Mesendoderm (in vitro differentiated cells): ENCODE measurements around the gene AREL1.
A peak's percentile ranks its signal among the peaks of the same experiment; 100 is the strongest.

Experiments used
- DNase-seq: peaks from one replicate; pipeline ENCODE4 v3.0.0; 2013
- H2AK5ac ChIP-seq: 2 replicates; pipeline ENCODE4 v1.6.1; 2013; ENCODE audit warnings: low read length, inconsistent platforms
- H2BK120ac ChIP-seq: 2 replicates; pipeline ENCODE4 v1.6.1; 2013; ENCODE audit warnings: low read depth, mild to moderate bottlenecking, low read length, moderate library complexity, mixed read lengths
- H2BK15ac ChIP-seq: replicated peaks from 2 replicates; pipeline ENCODE4 v1.6.1; 2013; ENCODE audit warnings: low read depth, mild to moderate bottlenecking, moderate library complexity
- H2BK5ac ChIP-seq: 2 replicates; pipeline ENCODE4 v1.6.1; 2013; ENCODE audit warnings: low read length, inconsistent platforms
- H3K18ac ChIP-seq: 2 replicates; pipeline ENCODE4 v1.6.1; 2013; ENCODE audit warnings: mild to moderate bottlenecking, low read length, mixed read lengths
- H3K23ac ChIP-seq: one replicate; pipeline ENCODE4 v1.6.1; 2013; ENCODE audit warnings: low read length
- H3K27ac ChIP-seq: 2 replicates; pipeline ENCODE4 v1.5.1; 2013; ENCODE audit warnings: low read depth, mild to moderate bottlenecking, inconsistent platforms, low read length, moderate library complexity
- H3K27me3 ChIP-seq: 2 replicates; pipeline ENCODE4 v1.6.1; 2013; ENCODE audit warnings: low read length, control low read depth, mild to moderate bottlenecking, inconsistent platforms; ENCODE audit not compliant: insufficient read depth, poor library complexity
- H3K36me3 ChIP-seq: 2 replicates; pipeline ENCODE4 v1.6.1; 2013; ENCODE audit warnings: low read length, inconsistent platforms; ENCODE audit not compliant: control insufficient read depth, insufficient read depth
- H3K4ac ChIP-seq: one replicate; pipeline ENCODE4 v1.6.1; 2013; ENCODE audit warnings: low read depth, mild to moderate bottlenecking, low read length, moderate library complexity
- H3K4me1 ChIP-seq: 2 replicates; pipeline ENCODE4 v1.6.1; 2013; ENCODE audit warnings: low read depth, low read length, inconsistent platforms; ENCODE audit not compliant: control insufficient read depth
- H3K4me2 ChIP-seq: 2 replicates; pipeline ENCODE4 v1.6.1; 2013; ENCODE audit warnings: low read length
- H3K4me3 ChIP-seq: 2 replicates; pipeline ENCODE4 v1.5.1; 2013; ENCODE audit warnings: mild to moderate bottlenecking, low read length
- H3K56ac ChIP-seq: one replicate; pipeline ENCODE4 v1.6.1; 2013; ENCODE audit warnings: low read length
- H3K79me1 ChIP-seq: 2 replicates; pipeline ENCODE4 v1.6.1; 2013; ENCODE audit warnings: low read length, inconsistent platforms
- H3K79me2 ChIP-seq: 2 replicates; pipeline ENCODE4 v1.6.1; 2013; ENCODE audit warnings: mild to moderate bottlenecking, low read length; ENCODE audit not compliant: control insufficient read depth, insufficient read depth
- H3K9ac ChIP-seq: 2 replicates; pipeline ENCODE4 v1.6.1; 2013; ENCODE audit warnings: low read length, inconsistent platforms
- H4K5ac ChIP-seq: one replicate; pipeline ENCODE4 v1.6.1; 2013; ENCODE audit warnings: low read length
- H4K8ac ChIP-seq: one replicate; pipeline ENCODE4 v1.6.1; 2013; ENCODE audit warnings: low read depth, mild to moderate bottlenecking, control low read depth, low read length, moderate library complexity
- WGBS: extraction: QIAGEN DNeasy Blood & Tissue Kit; methylation state at CpG from one replicate; pipeline ENCODE4 v1.1.7; 2013; ENCODE audit warnings: low lambda C conversion rate, missing lambda C conversion rate; ENCODE audit not compliant: insufficient coverage; ENCODE audit errors: extremely low coverage; 5-methylcytosine and 5-hydroxymethylcytosine counted together

The AREL1 gene

GRCh38 chr14:74704656-74705055 lies 8.2 kb downstream of the AREL1 start:
- Histone ChIP-seq H3K4me1 (no peaks in the 10 kb centered on the region), H2BK120ac (no peak overlapping the region), H4K5ac (no peak overlapping the region), H3K23ac (no peak overlapping the region), H4K8ac (no peak overlapping the region), H2AK5ac (no peak overlapping the region), H3K27me3 (no peaks in the 10 kb centered on the region), H3K18ac (no peak overlapping the region), H3K79me1 (peaks cover 14% of the 10 kb centered on the region), H2BK15ac (no peak overlapping the region), H3K79me2 (peaks cover 21% of the 10 kb centered on the region), H3K4me2 (no peak overlapping the region), H3K36me3 (no peaks in the 10 kb centered on the region), H3K9ac (no peak overlapping the region), H3K56ac (no peak overlapping the region), H2BK5ac (no peak overlapping the region), H3K27ac (no peak overlapping the region), H3K4me3 (no peak overlapping the region), H3K4ac (no peak overlapping the region)
- WGBS = no CpG with 5 or more reads among the region's 2 CpGs
- DNase-seq = no peak

GRCh38 chr14:74703043-74703442 lies 9.8 kb downstream of the AREL1 start:
- Histone ChIP-seq H3K79me1 (peaks cover 14% of the 10 kb centered on the region), H2BK5ac (no peak overlapping the region), H3K27ac (no peak overlapping the region), H4K8ac (no peak overlapping the region), H3K4me3 (no peak overlapping the region), H3K4me2 (no peak overlapping the region), H2AK5ac (no peak overlapping the region), H3K4me1 (no peaks in the 10 kb centered on the region), H3K4ac (no peak overlapping the region), H3K27me3 (no peaks in the 10 kb centered on the region), H3K9ac (no peak overlapping the region), H3K36me3 (no peaks in the 10 kb centered on the region), H4K5ac (no peak overlapping the region), H3K79me2 (peaks cover 16% of the 10 kb centered on the region), H3K56ac (no peak overlapping the region), H2BK15ac (no peak overlapping the region), H2BK120ac (no peak overlapping the region), H3K23ac (no peak overlapping the region), H3K18ac (no peak overlapping the region)
- WGBS = no CpG with 5 or more reads among the region's 3 CpGs
- no peak for DNase-seq

- no peaks in the 10 kb centered on the region for H3K36me3 ChIP-seq
- H3K18ac ChIP-seq = no peak overlapping the region
Observed at GRCh38 chr14:74702293-74702692, 10.6 kb downstream of the AREL1 start.

GRCh38 chr14:74698465-74698864 lies 14.4 kb downstream of the AREL1 start:
- Histone ChIP-seq H2BK120ac (no peak overlapping the region), H3K36me3 (no peaks in the 10 kb centered on the region), H3K79me2 (peaks cover 11% of the 10 kb centered on the region), H3K9ac (no peak overlapping the region), H4K5ac (no peak overlapping the region), H3K4me2 (no peak overlapping the region), H2BK5ac (no peak overlapping the region), H3K79me1 (peaks cover 12% of the 10 kb centered on the region), H3K27ac (no peak overlapping the region), H3K23ac (no peak overlapping the region), H3K56ac (no peak overlapping the region), H3K4me3 (no peak overlapping the region), H4K8ac (no peak overlapping the region), H3K4ac (no peak overlapping the region), H2AK5ac (no peak overlapping the region), H3K18ac (no peak overlapping the region), H2BK15ac (no peak overlapping the region), H3K4me1 (no peaks in the 10 kb centered on the region), H3K27me3 (no peaks in the 10 kb centered on the region)
- no peak for DNase-seq
- no CpG with 5 or more reads among the region's 4 CpGs for WGBS

More at GRCh38 chr14:74702293-74702692, 10.6 kb downstream of the AREL1 start:
- Histone ChIP-seq H3K4me2 (no peak overlapping the region), H3K56ac (no peak overlapping the region), H3K23ac (no peak overlapping the region), H3K4me1 (no peaks in the 10 kb centered on the region), H3K27ac (no peak overlapping the region), H3K9ac (no peak overlapping the region), H2BK5ac (no peak overlapping the region), H3K27me3 (no peaks in the 10 kb centered on the region), H3K79me1 (peaks cover 14% of the 10 kb centered on the region), H2AK5ac (no peak overlapping the region), H3K79me2 (peaks cover 16% of the 10 kb centered on the region), H4K5ac (no peak overlapping the region), H2BK120ac (no peak overlapping the region), H3K4me3 (no peak overlapping the region), H4K8ac (no peak overlapping the region), H3K4ac (no peak overlapping the region), H2BK15ac (no peak overlapping the region)
- no CpG with 5 or more reads among the region's 2 CpGs for WGBS
- peak; percentile 38 for DNase-seq

GRCh38 chr14:74697976-74698375 lies 14.9 kb downstream of the AREL1 start:
- no peaks in the 10 kb centered on the region for H3K4me1 ChIP-seq
- DNase-seq = no peak
- no peaks in the 10 kb centered on the region for H3K27me3 ChIP-seq
- no peak overlapping the region for H3K27ac ChIP-seq
- peaks cover 11% of the 10 kb centered on the region for H3K79me2 ChIP-seq
- H3K4me3 ChIP-seq = no peak overlapping the region
- no peak overlapping the region for H3K4ac ChIP-seq
- H2BK15ac ChIP-seq = no peak overlapping the region
- H3K18ac ChIP-seq = no peak overlapping the region
- no peak overlapping the region for H2BK5ac ChIP-seq
- no peak overlapping the region for H3K4me2 ChIP-seq
- H3K23ac ChIP-seq = no peak overlapping the region
- H3K79me1 ChIP-seq = peaks cover 12% of the 10 kb centered on the region
- no peaks in the 10 kb centered on the region for H3K36me3 ChIP-seq
- WGBS = no CpG with 5 or more reads among the region's 2 CpGs
- H3K56ac ChIP-seq = no peak overlapping the region
- no peak overlapping the region for H2BK120ac ChIP-seq
- no peak overlapping the region for H2AK5ac ChIP-seq
- H4K8ac ChIP-seq = no peak overlapping the region
- H4K5ac ChIP-seq = no peak overlapping the region
- H3K9ac ChIP-seq = no peak overlapping the region

GRCh38 chr14:74697543-74697942 lies 15.3 kb downstream of the AREL1 start:
- H4K5ac ChIP-seq = no peak overlapping the region

More at GRCh38 chr14:74697543-74697942, 15.3 kb downstream of the AREL1 start:
- no peak overlapping the region for H4K8ac ChIP-seq
- H3K27me3 ChIP-seq = no peaks in the 10 kb centered on the region
- H3K4me1 ChIP-seq = no peaks in the 10 kb centered on the region
- no peak overlapping the region for H3K9ac ChIP-seq
- no peak overlapping the region for H2BK15ac ChIP-seq
- no peak overlapping the region for H3K4me2 ChIP-seq
- H3K18ac ChIP-seq = no peak overlapping the region
- no peak overlapping the region for H3K23ac ChIP-seq
- H2BK5ac ChIP-seq = no peak overlapping the region
- no peaks in the 10 kb centered on the region for H3K36me3 ChIP-seq
- DNase-seq = peak; percentile 26
- peaks cover 11% of the 10 kb centered on the region for H3K79me2 ChIP-seq
- H2BK120ac ChIP-seq = no peak overlapping the region
- H3K79me1 ChIP-seq = peaks cover 12% of the 10 kb centered on the region
- H3K56ac ChIP-seq = no peak overlapping the region
- no peak overlapping the region for H3K4me3 ChIP-seq
- WGBS = no CpG with 5 or more reads among the region's 2 CpGs
- no peak overlapping the region for H2AK5ac ChIP-seq
- no peak overlapping the region for H3K27ac ChIP-seq
- no peak overlapping the region for H3K4ac ChIP-seq
